GM23338 (cell line): ENCODE data around the gene FLRT2. TPM values are rescaled to one million over a fixed set of nuclear protein-coding genes. Genes with fewer than 3 reads are reported as not detected.

Experiments
- ATAC-seq: fragments of 200-7000 bp; cut with Tn5 transposase; 3 replicates; pipeline ENCODE4 v1.9.1; 2020
- DNase-seq: peaks from one replicate; pipeline ENCODE4 v3.0.0-alpha.2; 2015; ENCODE audit warnings: low spot score
- H2AFZ ChIP-seq: fragments of 200-600 bp; sonication (generic); 2 replicates; pipeline ENCODE4 v1.8.0; 2016; ENCODE audit warnings: antibody characterized with exemption, mild to moderate bottlenecking, moderate library complexity
- H3F3A ChIP-seq: fragments of 200-600 bp; sonication (generic); replicated peaks from 2 replicates; pipeline ENCODE4 v1.8.0; 2017; ENCODE audit warnings: antibody characterized with exemption, mixed run types, low read depth
- H3K27ac ChIP-seq: fragments of 200-600 bp; sonication (generic); 2 replicates; pipeline ENCODE4 v1.6.1; 2016; ENCODE audit warnings: low read depth
- H3K27me3 ChIP-seq: fragments of 200-600 bp; sonication (generic); 2 replicates; pipeline ENCODE4 v1.8.0; 2016; ENCODE audit warnings: mild to moderate bottlenecking, mixed run types, moderate library complexity; ENCODE audit not compliant: insufficient read depth
- H3K36me3 ChIP-seq: fragments of 200-600 bp; sonication (generic); 2 replicates; pipeline ENCODE4 v1.8.0; 2016; ENCODE audit warnings: mild to moderate bottlenecking; ENCODE audit not compliant: insufficient read depth
- H3K4me1 ChIP-seq: fragments of 200-600 bp; sonication (generic); 2 replicates; pipeline ENCODE4 v1.8.0; 2016; ENCODE audit warnings: mild to moderate bottlenecking, moderate library complexity; ENCODE audit not compliant: insufficient read depth
- H3K4me2 ChIP-seq: fragments of 200-600 bp; sonication (generic); 2 replicates; pipeline ENCODE4 v1.7.1; 2017; ENCODE audit warnings: mixed run types
- H3K4me3 ChIP-seq: fragments of 200-600 bp; sonication (generic); 2 replicates; pipeline ENCODE4 v1.6.1; 2016; ENCODE audit warnings: mixed run types
- H3K79me2 ChIP-seq: fragments of 200-600 bp; sonication (generic); replicated peaks from 2 replicates; pipeline ENCODE4 v1.8.0; 2017; ENCODE audit warnings: mild to moderate bottlenecking; ENCODE audit not compliant: insufficient read depth
- H3K9me2 ChIP-seq: fragments of 200-600 bp; sonication (generic); 2 replicates; pipeline ENCODE4 v1.8.0; 2017; ENCODE audit not compliant: insufficient read depth
- H4K20me1 ChIP-seq: fragments of 200-600 bp; sonication (generic); replicated peaks from 2 replicates; pipeline ENCODE4 v1.8.0; 2017; ENCODE audit warnings: mild to moderate bottlenecking; ENCODE audit not compliant: insufficient read depth
- H3K27ac Mint-ChIP-seq: 2 replicates; pipeline ENCODE4 v1.8.0; 2020; ENCODE audit warnings: inconsistent platforms, mild to moderate bottlenecking, moderate library complexity, mixed read lengths
- H3K27me3 Mint-ChIP-seq: 3 replicates; pipeline ENCODE4 v1.8.0; 2022; ENCODE audit warnings: low read depth, mild to moderate bottlenecking, moderate library complexity, mixed read lengths, inconsistent platforms; ENCODE audit not compliant: insufficient read depth, poor library complexity
- H3K36me3 Mint-ChIP-seq: 3 replicates; pipeline ENCODE4 v1.8.0; 2021; ENCODE audit warnings: low read depth, mild to moderate bottlenecking, inconsistent platforms, moderate library complexity, mixed read lengths
- H3K4me1 Mint-ChIP-seq: 3 replicates; pipeline ENCODE4 v1.8.0; 2020; ENCODE audit warnings: mild to moderate bottlenecking, inconsistent platforms, mixed read lengths
- H3K4me3 Mint-ChIP-seq: 3 replicates; pipeline ENCODE4 v1.8.0; 2021; ENCODE audit warnings: moderate library complexity, mild to moderate bottlenecking, inconsistent platforms, mixed read lengths
- H3K9me3 Mint-ChIP-seq: 3 replicates; pipeline ENCODE4 v1.8.0; 2020; ENCODE audit warnings: moderate library complexity, mild to moderate bottlenecking, inconsistent platforms, mixed read lengths
- CREB1 ChIP-seq: fragments of 250-450 bp; sonication (Bioruptor Pico); IDR thresholded peaks from 2 replicates; pipeline ENCODE4 v1.5.0; 2020; ENCODE audit warnings: low read depth, mild to moderate bottlenecking, moderate library complexity
- EZH2 ChIP-seq: fragments of 200-600 bp; sonication (generic); IDR thresholded peaks from one replicate; pipeline ENCODE4 v1.8.0; 2017; ENCODE audit warnings: antibody characterized with exemption, mild to moderate bottlenecking, low read depth; ENCODE audit not compliant: unreplicated experiment
- JUNB ChIP-seq: IDR thresholded peaks from one replicate; pipeline ENCODE4 v1.6.1; 2016; ENCODE audit warnings: antibody characterized with exemption; ENCODE audit not compliant: unreplicated experiment
- NANOG ChIP-seq: IDR thresholded peaks from 2 replicates; pipeline ENCODE4 v1.6.1; 2016; ENCODE audit warnings: antibody characterized with exemption, borderline replicate concordance
- POLR2AphosphoS5 ChIP-seq: IDR thresholded peaks from 2 replicates; pipeline ENCODE4 v1.6.1; 2016; ENCODE audit warnings: antibody characterized with exemption, low read depth
- REST ChIP-seq: IDR thresholded peaks from one replicate; pipeline ENCODE4 v1.6.1; 2018; ENCODE audit warnings: antibody characterized with exemption; ENCODE audit not compliant: unreplicated experiment
- ZNF114 ChIP-seq: fragments of 250-450 bp; sonication (Bioruptor Pico); IDR thresholded peaks from 2 replicates; pipeline ENCODE4 v1.5.0; 2020; ENCODE audit warnings: mild to moderate bottlenecking, moderate library complexity
- ZNF462 ChIP-seq: fragments of 250-450 bp; sonication (Bioruptor Pico); IDR thresholded peaks from 2 replicates; pipeline ENCODE4 v1.5.0; 2020; ENCODE audit warnings: mild to moderate bottlenecking, moderate library complexity
- polyA plus RNA-seq: library from polyadenylated mRNA; unstranded; fragments of >200 nt; fragmentation: Nextera tagmentation; extraction: Ambion mirVana; gene quantifications from 2 replicates; pipeline ENCODE4 v1.2.1, GENCODE V29; 2016
- total RNA-seq: library from RNA; depleted of rRNA; stranded (reverse); fragments of >200 nt; shearing (Covaris generic); gene quantifications from 2 replicates; pipeline ENCODE4 v1.2.3, GENCODE V29; 2014
- TF ChIP-seq, protein P1 (sequence below), 2 experiments: fragments of 200-600 bp in 1 of 2; sonication (generic) in 1 of 2; conservative IDR thresholded peaks; 2 replicates each; pipeline versions ENCODE4 v1.5.1 to v1.6.1; 2016 to 2017; ENCODE audit warnings: antibody characterized with exemption in 2 of 2, low read depth in 2 of 2, mild to moderate bottlenecking in 2 of 2, moderate library complexity in 1 of 2

FLRT2 gene
- total and polyA plus RNA-seq, 2 experiments from 2014 or later: 4.3 to 7.4 TPM

- no peaks in the 10 kb centered on the region for H3K27me3 ChIP-seq
- Mint-ChIP-seq H3K9me3 (no peaks in the 10 kb centered on the region), H3K4me3 (no peak overlapping the region), H3K27me3 (no peaks in the 10 kb centered on the region), H3K36me3 (no peaks in the 10 kb centered on the region), H3K27ac (no peak overlapping the region), H3K4me1 (peaks cover 13% of the 10 kb centered on the region)
- H3K4me1 ChIP-seq: peaks cover 11% of the 10 kb centered on the region
- TF ChIP-seq ZNF114 (CRISPR knock-in tag): no peak
- no peak for TF ChIP-seq EZH2
- TF ChIP-seq, protein P1, sequence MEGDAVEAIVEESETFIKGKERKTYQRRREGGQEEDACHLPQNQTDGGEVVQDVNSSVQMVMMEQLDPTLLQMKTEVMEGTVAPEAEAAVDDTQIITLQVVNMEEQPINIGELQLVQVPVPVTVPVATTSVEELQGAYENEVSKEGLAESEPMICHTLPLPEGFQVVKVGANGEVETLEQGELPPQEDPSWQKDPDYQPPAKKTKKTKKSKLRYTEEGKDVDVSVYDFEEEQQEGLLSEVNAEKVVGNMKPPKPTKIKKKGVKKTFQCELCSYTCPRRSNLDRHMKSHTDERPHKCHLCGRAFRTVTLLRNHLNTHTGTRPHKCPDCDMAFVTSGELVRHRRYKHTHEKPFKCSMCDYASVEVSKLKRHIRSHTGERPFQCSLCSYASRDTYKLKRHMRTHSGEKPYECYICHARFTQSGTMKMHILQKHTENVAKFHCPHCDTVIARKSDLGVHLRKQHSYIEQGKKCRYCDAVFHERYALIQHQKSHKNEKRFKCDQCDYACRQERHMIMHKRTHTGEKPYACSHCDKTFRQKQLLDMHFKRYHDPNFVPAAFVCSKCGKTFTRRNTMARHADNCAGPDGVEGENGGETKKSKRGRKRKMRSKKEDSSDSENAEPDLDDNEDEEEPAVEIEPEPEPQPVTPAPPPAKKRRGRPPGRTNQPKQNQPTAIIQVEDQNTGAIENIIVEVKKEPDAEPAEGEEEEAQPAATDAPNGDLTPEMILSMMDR (conservative IDR thresholded peaks at IDR 0.05; ENCODE audit: low read depth in 2 of 2): no peak
- no peak for TF ChIP-seq ZNF462 (CRISPR knock-in tag)
- no peak for TF ChIP-seq REST
- TF ChIP-seq JUNB: no peak
- no peak for TF ChIP-seq CREB1 (CRISPR knock-in tag)
- TF ChIP-seq NANOG: no peak
- TF ChIP-seq POLR2AphosphoS5: no peak
- H3F3A ChIP-seq: no peaks in the 10 kb centered on the region
- no peak overlapping the region for H3K4me2 ChIP-seq
- H3K4me3 ChIP-seq: no peak overlapping the region
- no peak overlapping the region for H3K27ac ChIP-seq
- H3K9me2 ChIP-seq: peaks cover 8% of the 10 kb centered on the region; the same call in 1 of the 2 replicates
- H4K20me1 ChIP-seq: no peaks in the 10 kb centered on the region
- DNase-seq: no peak
- no peak for ATAC-seq
- no peak overlapping the region for H2AFZ ChIP-seq
- no peaks in the 10 kb centered on the region for H3K36me3 ChIP-seq
- no peaks in the 10 kb centered on the region for H3K79me2 ChIP-seq
These were observed 71.7 kb downstream of the FLRT2 start for GRCh38 chr14:85601690-85602089.
